CD4-positive, alpha-beta T cell (primary cell): ENCODE data around the gene RAD9A. TPM values are rescaled to one million over a fixed set of nuclear protein-coding genes. Genes with fewer than 3 reads are reported as not detected.

Experiments
- ATAC-seq: fragments of 200-7000 bp; cut with Tn5 transposase; one replicate; pipeline ENCODE4 v1.10.0; 2022; ENCODE audit warnings: mild to moderate bottlenecking; ENCODE audit not compliant: poor library complexity
- CTCF ChIA-PET: fragments of 350-600 bp; sonication (Branson Sonifier 250); formaldehyde crosslinking; loops from one replicate; lab custom pipeline; 2021; ENCODE audit warnings: antibody characterized with exemption, inconsistent platforms; lab: Charles Lee
- POLR2A ChIA-PET: fragments of 350-600 bp; sonication (Branson Sonifier 250); formaldehyde crosslinking; loops from one replicate; lab custom pipeline; 2021; ENCODE audit warnings: antibody characterized with exemption, inconsistent platforms; lab: Charles Lee
- DNase-seq, 14 experiments: peaks; one replicate each; pipeline ENCODE4 v3.0.0-alpha.2; 2013 to 2020; ENCODE audit warnings: mixed read lengths in 2 of 14
- H3K27ac ChIP-seq, 2 donors: one replicate each; pipeline versions ENCODE4 v1.5.1 to v1.7.0; 2013; ENCODE audit warnings: low read length in 2 of 2, low read depth in 1 of 2, mild to moderate bottlenecking in 1 of 2
- H3K27me3 ChIP-seq, 2 experiments: 1 replicate in 1 of 2; 2 replicates in 1 of 2; pipeline versions ENCODE4 v1.6.1 to v1.7.0; 2013; ENCODE audit warnings: low read length in 2 of 2, control low read depth in 1 of 2, mild to moderate bottlenecking in 1 of 2, moderate library complexity in 1 of 2; ENCODE audit not compliant: insufficient read depth in 2 of 2, control insufficient read depth in 1 of 2
- H3K36me3 ChIP-seq: one replicate; pipeline ENCODE4 v1.6.1; 2013; ENCODE audit warnings: low read length, control low read depth; ENCODE audit not compliant: insufficient read depth
- H3K4me1 ChIP-seq: one replicate; pipeline ENCODE4 v1.6.1; 2013; ENCODE audit warnings: low read length, control low read depth; ENCODE audit not compliant: insufficient read depth
- H3K4me3 ChIP-seq: one replicate; pipeline ENCODE4 v1.5.1; 2013; ENCODE audit warnings: mild to moderate bottlenecking, low read length, moderate library complexity
- H3K9me3 ChIP-seq, 2 experiments: 1 replicate in 1 of 2; 2 replicates in 1 of 2; pipeline versions ENCODE4 v1.6.1 to v1.7.0; 2013; ENCODE audit warnings: low read length in 2 of 2, mild to moderate bottlenecking in 2 of 2, control low read depth in 1 of 2, moderate library complexity in 1 of 2; ENCODE audit not compliant: control insufficient read depth in 1 of 2, insufficient read depth in 1 of 2
- H3K27ac Mint-ChIP-seq: one replicate; pipeline ENCODE4 v1.8.0; 2020; ENCODE audit warnings: mixed read lengths
- H3K27me3 Mint-ChIP-seq: one replicate; pipeline ENCODE4 v1.8.0; 2021; ENCODE audit warnings: mixed read lengths
- H3K36me3 Mint-ChIP-seq: one replicate; pipeline ENCODE4 v1.8.0; 2021; ENCODE audit warnings: low read depth, mixed read lengths
- H3K4me1 Mint-ChIP-seq: one replicate; pipeline ENCODE4 v1.8.0; 2021; ENCODE audit warnings: low read depth, mixed read lengths
- H3K4me3 Mint-ChIP-seq: one replicate; pipeline ENCODE4 v1.8.0; 2020; ENCODE audit warnings: mild to moderate bottlenecking, mixed read lengths
- H3K9me3 Mint-ChIP-seq: one replicate; pipeline ENCODE4 v1.8.0; 2020; ENCODE audit warnings: mixed read lengths
- intact Hi-C, 2 experiments: fragments of 100-400 bp; cut with DNase I in 1 of 2; cut with micrococcal nuclease in 1 of 2; formaldehyde crosslinking; loops; one replicate each; pipeline versions ENCODE4 v1.15.1 to v1.9.0; 2023 to 2025; cut with DNase I, micrococcal nuclease
- total RNA-seq, 174 experiments: library from RNA in 2 of 174; stranded (reverse) in 2 of 174; gene quantifications; one replicate each; pipeline ENCODE4 v1.2.3 and lab custom pipeline; 2021 to 2026
- TF ChIP-seq, protein P1 (sequence below): fragments of 200-600 bp; IDR thresholded peaks from one replicate; pipeline ENCODE4 v1.8.0; 2022; ENCODE audit warnings: antibody characterized with exemption, mild to moderate bottlenecking

Gene RAD9A
- total RNA-seq, 2 experiments from 2014 or later, result 19.3 to 20.3 TPM

DNA sequence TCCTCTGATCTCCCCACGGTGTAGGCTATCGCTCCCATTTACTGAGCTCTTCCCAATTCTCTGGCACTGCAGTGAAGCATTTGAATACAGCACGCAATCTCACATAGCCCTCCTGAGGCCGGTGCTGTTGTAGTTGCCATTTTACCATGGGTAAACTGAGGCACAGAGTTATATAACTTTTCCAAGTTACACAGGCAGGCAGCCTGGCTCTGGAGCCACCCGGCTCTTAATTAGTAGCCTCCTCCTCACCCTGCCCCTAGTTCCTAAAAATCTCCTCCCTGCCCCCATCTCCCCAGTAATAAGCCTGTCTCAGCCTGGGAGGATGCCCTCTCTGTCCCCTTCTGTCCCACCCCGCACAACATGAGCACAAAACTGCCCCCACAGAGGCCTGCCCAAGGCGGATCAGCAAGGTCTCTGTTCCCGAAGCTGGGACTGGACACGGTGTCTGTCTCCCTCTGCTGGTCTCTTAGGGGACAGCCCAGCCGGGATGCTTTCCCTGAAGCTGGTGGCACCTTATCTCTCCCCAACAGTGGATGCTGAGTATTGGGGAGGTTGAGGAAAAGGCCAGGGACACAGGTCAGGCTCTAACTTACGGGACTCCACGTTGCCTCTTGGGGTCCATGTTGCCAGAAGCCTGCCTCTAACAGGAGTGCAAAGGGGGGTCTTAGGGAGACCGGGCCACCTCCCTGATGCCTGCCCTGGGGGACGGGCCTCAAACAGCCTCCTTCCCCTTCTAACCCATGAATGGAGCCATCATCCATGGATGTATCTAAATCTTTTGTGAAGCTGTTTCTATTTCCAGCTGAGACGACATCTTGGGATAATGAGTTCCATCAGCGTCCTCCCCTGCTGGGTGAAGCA is 9.3 kb upstream of the RAD9A start:
- H3K27ac ChIP-seq, result no peak overlapping the region
- peaks cover 15% of the 10 kb centered on the region for H3K4me1 ChIP-seq
- POLR2A ChIA-PET, result interaction anchor here (0.6 to 4.0 kb wide), 15 partner anchors 9 to 121 kb away, joined by 3 to 56 read pairs (median 3); partner anchors contain the start of genes AIP, CLCF1, POLD4 and TBC1D10C
- peak; percentile 72 to 90 (median 82) for DNase-seq
- no peaks in the 10 kb centered on the region for H3K9me3 ChIP-seq
- Mint-ChIP-seq H3K27me3 (peaks cover 4% of the 10 kb centered on the region), H3K27ac (no peak overlapping the region), H3K9me3 (no peaks in the 10 kb centered on the region), H3K36me3 (no peaks in the 10 kb centered on the region), H3K4me1 (peaks cover 5% of the 10 kb centered on the region), H3K4me3 (no peak overlapping the region)
- peak; percentile 99 for ATAC-seq
- TF ChIP-seq, protein P1, sequence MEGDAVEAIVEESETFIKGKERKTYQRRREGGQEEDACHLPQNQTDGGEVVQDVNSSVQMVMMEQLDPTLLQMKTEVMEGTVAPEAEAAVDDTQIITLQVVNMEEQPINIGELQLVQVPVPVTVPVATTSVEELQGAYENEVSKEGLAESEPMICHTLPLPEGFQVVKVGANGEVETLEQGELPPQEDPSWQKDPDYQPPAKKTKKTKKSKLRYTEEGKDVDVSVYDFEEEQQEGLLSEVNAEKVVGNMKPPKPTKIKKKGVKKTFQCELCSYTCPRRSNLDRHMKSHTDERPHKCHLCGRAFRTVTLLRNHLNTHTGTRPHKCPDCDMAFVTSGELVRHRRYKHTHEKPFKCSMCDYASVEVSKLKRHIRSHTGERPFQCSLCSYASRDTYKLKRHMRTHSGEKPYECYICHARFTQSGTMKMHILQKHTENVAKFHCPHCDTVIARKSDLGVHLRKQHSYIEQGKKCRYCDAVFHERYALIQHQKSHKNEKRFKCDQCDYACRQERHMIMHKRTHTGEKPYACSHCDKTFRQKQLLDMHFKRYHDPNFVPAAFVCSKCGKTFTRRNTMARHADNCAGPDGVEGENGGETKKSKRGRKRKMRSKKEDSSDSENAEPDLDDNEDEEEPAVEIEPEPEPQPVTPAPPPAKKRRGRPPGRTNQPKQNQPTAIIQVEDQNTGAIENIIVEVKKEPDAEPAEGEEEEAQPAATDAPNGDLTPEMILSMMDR, result peak; percentile 92
- CTCF ChIA-PET, result interaction anchor here (0.5 to 6.0 kb wide), 42 partner anchors 9 to 1446 kb away, joined by 3 to 241 read pairs (median 5); partner anchors contain the start of genes ANKRD13D, CLCF1, POLD4 and PPP1CA
- H3K27me3 ChIP-seq, result no peaks in the 10 kb centered on the region
- H3K4me3 ChIP-seq, result no peak overlapping the region
- intact Hi-C loops, result loop anchor here (1.0 to 10.0 kb wide), 8 partner anchors 25 to 425 kb away; partner anchors contain the start of genes KDM2A (in 1 of the 2) and PC (in 1 of the 2)
- H3K36me3 ChIP-seq, result no peaks in the 10 kb centered on the region

DNA sequence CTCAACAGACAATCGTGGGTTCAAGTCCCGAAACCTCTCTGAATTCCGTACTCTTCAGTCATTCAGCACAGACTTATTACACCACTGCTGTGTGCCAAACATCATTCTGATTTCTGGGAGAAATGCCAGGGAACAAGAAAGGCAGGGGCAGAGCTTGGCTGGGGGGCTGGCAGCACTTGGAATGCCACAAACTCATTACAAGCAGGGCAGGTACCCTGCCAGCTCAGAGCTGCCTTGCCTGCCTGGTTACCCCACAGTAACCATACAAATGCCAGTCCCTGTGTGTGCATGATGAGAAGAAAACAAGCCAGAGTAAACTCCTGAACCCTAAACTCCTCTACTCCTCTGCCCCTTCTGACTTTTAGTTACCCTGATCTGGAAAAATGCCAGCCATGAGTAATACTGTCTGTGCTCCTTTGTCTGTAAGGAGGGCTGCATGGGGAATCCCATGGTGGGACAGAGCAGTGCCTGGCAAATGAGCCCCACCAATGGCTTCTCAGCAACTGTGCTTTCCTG is 6.9 kb upstream of the RAD9A start:
- Mint-ChIP-seq H3K36me3 (no peaks in the 10 kb centered on the region), H3K4me3 (no peak overlapping the region)
- POLR2A ChIA-PET, result interaction anchor here (0.6 to 1.7 kb wide), 2 partner anchors 10 to 32 kb away, joined by 3 to 6 read pairs; partner anchors contain the start of gene POLD4

DNA sequence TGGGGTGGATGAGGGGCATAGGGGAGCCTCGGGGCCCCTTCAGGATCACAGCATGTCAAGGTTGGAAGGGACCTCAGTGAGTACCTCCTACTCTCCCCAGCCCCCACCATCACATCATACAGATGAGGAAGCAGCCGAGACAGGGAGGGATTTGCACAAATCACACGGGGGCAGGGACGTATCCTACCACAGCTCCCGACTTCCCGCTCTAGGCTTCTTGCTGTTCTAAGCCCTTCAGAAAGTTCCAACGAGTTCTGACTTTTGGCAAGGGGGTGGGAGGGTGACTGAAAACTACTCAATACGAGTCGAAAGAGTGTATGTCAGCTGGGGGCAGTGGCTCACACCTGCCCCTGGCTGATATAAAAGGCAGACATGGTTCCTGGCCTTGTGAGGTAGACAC is 4.7 kb upstream of the RAD9A start:
- DNase-seq, result no peak
- ChIA-PET CTCF (interaction anchor here (0.6 to 2.2 kb wide), 6 partner anchors 8 to 155 kb away, joined by 3 to 10 read pairs (median 3); partner anchors contain the start of gene PPP1CA), POLR2A (interaction anchor here (0.9 to 2.1 kb wide), 5 partner anchors 13 to 69 kb away, joined by 3 to 8 read pairs (median 3); partner anchors contain the start of gene POLD4)
- no peaks in the 10 kb centered on the region for H3K36me3 ChIP-seq
- no peak overlapping the region for H3K27ac ChIP-seq
- H3K9me3 ChIP-seq, result no peaks in the 10 kb centered on the region
- no peaks in the 10 kb centered on the region for H3K9me3 Mint-ChIP-seq
- H3K4me1 ChIP-seq, result peaks cover 29% of the 10 kb centered on the region
- H3K4me1 Mint-ChIP-seq, result peaks cover 25% of the 10 kb centered on the region
- H3K27me3 ChIP-seq, result no peaks in the 10 kb centered on the region
- H3K27me3 Mint-ChIP-seq, result peaks cover 4% of the 10 kb centered on the region
- H3K27ac Mint-ChIP-seq, result no peak overlapping the region
- peak overlapping the region; percentile 62 for H3K4me3 Mint-ChIP-seq
- intact Hi-C loops, result loop anchor here in 1 of 2 experiments (10.0 kb wide), 1 partner anchor 272 kb away; the partner anchor contains the start of gene KDM2A
- TF ChIP-seq, protein P1, result no peak
- H3K4me3 ChIP-seq, result no peak overlapping the region
- H3K36me3 Mint-ChIP-seq, result no peaks in the 10 kb centered on the region
- ATAC-seq, result no peak

More for the DNA sequence above, 6.9 kb upstream of the RAD9A start:
- CTCF ChIA-PET, result interaction anchor here (2.2 to 6.0 kb wide), 2 partner anchors 32 to 34 kb away, joined by 10 to 241 read pairs; partner anchors contain the start of gene POLD4
- H3K36me3 ChIP-seq, result no peaks in the 10 kb centered on the region
- Mint-ChIP-seq H3K27ac (no peak overlapping the region), H3K4me1 (peaks cover 16% of the 10 kb centered on the region), H3K27me3 (peaks cover 4% of the 10 kb centered on the region), H3K9me3 (no peaks in the 10 kb centered on the region)
- no peaks in the 10 kb centered on the region for H3K9me3 ChIP-seq
- no peak for ATAC-seq
- no peaks in the 10 kb centered on the region for H3K27me3 ChIP-seq
- no peak overlapping the region for H3K4me3 ChIP-seq
- no peak overlapping the region for H3K27ac ChIP-seq
- no peak for DNase-seq
- intact Hi-C loops, result loop anchor here (5.0 to 10.0 kb wide), 3 partner anchors 38 to 428 kb away; partner anchors contain the start of genes KDM2A (in 1 of the 2) and PC (in 1 of the 2)
- TF ChIP-seq, protein P1, result no peak
- peaks cover 24% of the 10 kb centered on the region for H3K4me1 ChIP-seq
